Mesendoderm (in vitro differentiated cells): ENCODE measurements around the gene MRPL51.
"Not testable (repeated sequence)": the region's sequence is repeated elsewhere in the genome, so short reads cannot be mapped to it uniquely, and the experiment has no call there.

Experiments used
- DNase-seq: peaks from one replicate; pipeline ENCODE4 v3.0.0; 2013
- H2AK5ac ChIP-seq: 2 replicates; pipeline ENCODE4 v1.6.1; 2013; ENCODE audit warnings: low read length, inconsistent platforms
- H2BK120ac ChIP-seq: 2 replicates; pipeline ENCODE4 v1.6.1; 2013; ENCODE audit warnings: low read depth, mild to moderate bottlenecking, low read length, moderate library complexity, mixed read lengths
- H2BK15ac ChIP-seq: replicated peaks from 2 replicates; pipeline ENCODE4 v1.6.1; 2013; ENCODE audit warnings: low read depth, mild to moderate bottlenecking, moderate library complexity
- H2BK5ac ChIP-seq: 2 replicates; pipeline ENCODE4 v1.6.1; 2013; ENCODE audit warnings: low read length, inconsistent platforms
- H3K18ac ChIP-seq: 2 replicates; pipeline ENCODE4 v1.6.1; 2013; ENCODE audit warnings: mild to moderate bottlenecking, low read length, mixed read lengths
- H3K23ac ChIP-seq: one replicate; pipeline ENCODE4 v1.6.1; 2013; ENCODE audit warnings: low read length
- H3K27ac ChIP-seq: 2 replicates; pipeline ENCODE4 v1.5.1; 2013; ENCODE audit warnings: low read depth, mild to moderate bottlenecking, inconsistent platforms, low read length, moderate library complexity
- H3K27me3 ChIP-seq: 2 replicates; pipeline ENCODE4 v1.6.1; 2013; ENCODE audit warnings: low read length, control low read depth, mild to moderate bottlenecking, inconsistent platforms; ENCODE audit not compliant: insufficient read depth, poor library complexity
- H3K36me3 ChIP-seq: 2 replicates; pipeline ENCODE4 v1.6.1; 2013; ENCODE audit warnings: low read length, inconsistent platforms; ENCODE audit not compliant: control insufficient read depth, insufficient read depth
- H3K4ac ChIP-seq: one replicate; pipeline ENCODE4 v1.6.1; 2013; ENCODE audit warnings: low read depth, mild to moderate bottlenecking, low read length, moderate library complexity
- H3K4me1 ChIP-seq: 2 replicates; pipeline ENCODE4 v1.6.1; 2013; ENCODE audit warnings: low read depth, low read length, inconsistent platforms; ENCODE audit not compliant: control insufficient read depth
- H3K4me2 ChIP-seq: 2 replicates; pipeline ENCODE4 v1.6.1; 2013; ENCODE audit warnings: low read length
- H3K4me3 ChIP-seq: 2 replicates; pipeline ENCODE4 v1.5.1; 2013; ENCODE audit warnings: mild to moderate bottlenecking, low read length
- H3K56ac ChIP-seq: one replicate; pipeline ENCODE4 v1.6.1; 2013; ENCODE audit warnings: low read length
- H3K79me1 ChIP-seq: 2 replicates; pipeline ENCODE4 v1.6.1; 2013; ENCODE audit warnings: low read length, inconsistent platforms
- H3K79me2 ChIP-seq: 2 replicates; pipeline ENCODE4 v1.6.1; 2013; ENCODE audit warnings: mild to moderate bottlenecking, low read length; ENCODE audit not compliant: control insufficient read depth, insufficient read depth
- H3K9ac ChIP-seq: 2 replicates; pipeline ENCODE4 v1.6.1; 2013; ENCODE audit warnings: low read length, inconsistent platforms
- H4K5ac ChIP-seq: one replicate; pipeline ENCODE4 v1.6.1; 2013; ENCODE audit warnings: low read length
- H4K8ac ChIP-seq: one replicate; pipeline ENCODE4 v1.6.1; 2013; ENCODE audit warnings: low read depth, mild to moderate bottlenecking, control low read depth, low read length, moderate library complexity
- WGBS: extraction: QIAGEN DNeasy Blood & Tissue Kit; methylation state at CpG from one replicate; pipeline ENCODE4 v1.1.7; 2013; ENCODE audit warnings: low lambda C conversion rate, missing lambda C conversion rate; ENCODE audit not compliant: insufficient coverage; ENCODE audit errors: extremely low coverage; 5-methylcytosine and 5-hydroxymethylcytosine counted together

Gene MRPL51

DNA sequence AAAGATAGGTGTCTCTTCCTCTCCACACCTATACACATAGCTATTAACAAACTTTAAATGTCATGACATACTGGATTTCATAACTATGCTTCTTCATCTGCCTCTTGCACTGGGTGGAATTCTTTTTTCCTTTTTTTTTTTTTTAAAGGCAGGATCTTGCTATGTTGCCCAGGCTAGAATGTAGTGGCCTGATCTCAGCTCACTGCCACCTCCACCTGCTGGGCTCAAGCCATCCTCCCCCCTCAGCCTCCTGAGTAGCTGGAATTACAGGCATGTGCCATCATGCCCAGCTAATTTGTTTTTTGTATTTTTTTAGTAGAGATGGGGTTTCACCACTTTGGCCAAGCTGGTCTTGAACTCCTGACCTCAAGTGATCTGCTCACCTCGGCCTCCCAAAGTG, 4.8 kb downstream of the MRPL51 start:
- no peak overlapping the region for H2BK15ac ChIP-seq
- no peak overlapping the region for H3K56ac ChIP-seq
- no peak overlapping the region for H2AK5ac ChIP-seq
- H4K5ac ChIP-seq: no peak overlapping the region
- H3K4me2 ChIP-seq: no peak overlapping the region
- H3K23ac ChIP-seq: no peak overlapping the region
- no peak for DNase-seq
- H3K4ac ChIP-seq: no peak overlapping the region
- H2BK120ac ChIP-seq: no peak overlapping the region
- no peak overlapping the region for H3K27ac ChIP-seq
- H3K4me3 ChIP-seq: no peak overlapping the region
- peaks cover 9% of the 10 kb centered on the region for H3K79me2 ChIP-seq
- H3K18ac ChIP-seq: no peak overlapping the region
- no CpG with 5 or more reads among the region's 1 CpG for WGBS
- no peak overlapping the region for H2BK5ac ChIP-seq
- no peaks in the 10 kb centered on the region for H3K27me3 ChIP-seq
- H3K36me3 ChIP-seq: no peaks in the 10 kb centered on the region
- H3K79me1 ChIP-seq: peaks cover 11% of the 10 kb centered on the region
- H4K8ac ChIP-seq: no peak overlapping the region
- H3K4me1 ChIP-seq: peaks cover 4% of the 10 kb centered on the region
- H3K9ac ChIP-seq: no peak overlapping the region

DNA sequence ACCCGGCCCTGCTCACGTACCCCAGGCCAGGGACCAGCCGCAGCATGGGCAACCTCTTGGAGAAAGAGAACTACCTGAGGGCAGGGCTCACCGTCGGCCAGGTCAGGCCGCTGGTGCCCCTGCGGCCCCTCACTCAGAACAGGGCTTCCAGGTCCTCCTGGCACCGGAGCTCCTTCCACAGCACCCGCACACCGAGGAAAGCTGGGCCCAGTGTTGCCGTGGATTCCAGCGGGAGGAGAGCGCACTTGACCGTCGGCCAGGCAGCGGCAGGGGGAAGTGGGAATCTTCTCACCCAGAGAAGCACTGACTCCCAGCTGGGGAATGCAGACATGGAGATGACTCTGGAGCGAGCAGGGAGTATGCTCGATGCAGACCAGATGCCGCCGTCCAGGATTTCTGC, 14.6 kb downstream of the MRPL51 start:
- H3K56ac ChIP-seq: no peak overlapping the region
- no peak overlapping the region for H2BK15ac ChIP-seq
- H2BK120ac ChIP-seq: no peak overlapping the region
- no peak overlapping the region for H3K4me3 ChIP-seq
- H3K4me1 ChIP-seq: no peaks in the 10 kb centered on the region
- no peak for DNase-seq
- no peak overlapping the region for H3K18ac ChIP-seq
- no peak overlapping the region for H4K8ac ChIP-seq
- no peaks in the 10 kb centered on the region for H3K36me3 ChIP-seq
- H3K4me2 ChIP-seq: no peak overlapping the region
- no peak overlapping the region for H3K27ac ChIP-seq
- no peak overlapping the region for H3K23ac ChIP-seq
- H3K9ac ChIP-seq: no peak overlapping the region
- no CpG with 5 or more reads among the region's 20 CpGs for whole genome bisulfite sequencing
- H2AK5ac ChIP-seq: no peak overlapping the region
- H3K27me3 ChIP-seq: no peaks in the 10 kb centered on the region
- no peak overlapping the region for H4K5ac ChIP-seq
- H3K79me1 ChIP-seq: no peaks in the 10 kb centered on the region
- no peak overlapping the region for H2BK5ac ChIP-seq
- no peak overlapping the region for H3K4ac ChIP-seq
- no peaks in the 10 kb centered on the region for H3K79me2 ChIP-seq

DNA sequence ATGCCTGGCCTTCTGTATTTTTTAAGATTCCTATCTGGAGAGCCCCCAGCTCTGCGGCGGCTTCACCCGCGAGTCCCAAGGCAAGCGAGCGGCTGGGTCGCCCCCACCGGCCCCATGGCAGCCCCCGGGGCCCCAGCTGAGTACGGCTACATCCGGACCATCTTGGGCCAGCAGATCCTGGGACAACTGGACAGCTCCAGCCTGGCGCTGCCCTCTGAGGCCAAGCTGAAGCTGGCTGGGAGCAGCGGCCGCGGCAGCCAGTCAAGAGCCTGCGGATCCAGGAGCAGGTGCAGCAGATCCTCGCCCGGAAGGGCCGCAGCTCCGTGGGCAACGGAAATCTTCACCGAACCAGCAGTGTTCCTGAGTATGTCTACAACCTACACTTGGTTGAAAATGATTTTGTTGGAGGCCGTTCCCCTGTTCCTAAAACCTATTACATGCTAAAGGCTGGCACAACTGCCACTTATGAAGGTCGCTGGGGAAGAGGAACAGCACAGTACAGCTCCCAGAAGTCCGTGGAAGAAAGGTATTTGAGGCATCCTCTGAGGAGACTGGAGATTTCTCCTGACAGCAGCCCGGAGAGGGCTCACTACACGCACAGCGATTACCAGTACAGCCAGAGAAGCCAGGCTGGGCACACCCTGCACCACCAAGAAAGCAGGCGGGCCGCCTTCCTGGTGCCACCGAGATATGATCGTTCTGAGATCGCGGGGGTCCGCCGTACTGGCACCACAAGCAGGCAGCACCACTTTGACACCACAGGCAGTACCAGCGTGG, 15.3 kb downstream of the MRPL51 start:
- H3K27me3 ChIP-seq, H3K79me2 ChIP-seq, H3K56ac ChIP-seq, DNase-seq, H4K8ac ChIP-seq, H3K18ac ChIP-seq, H3K23ac ChIP-seq, H2BK120ac ChIP-seq, H2BK5ac ChIP-seq, H2AK5ac ChIP-seq, H3K27ac ChIP-seq, H3K4me3 ChIP-seq, H3K4me1 ChIP-seq, H3K4ac ChIP-seq, H4K5ac ChIP-seq, H3K4me2 ChIP-seq, H3K79me1 ChIP-seq, H2BK15ac ChIP-seq, H3K9ac ChIP-seq, H3K36me3 ChIP-seq: not testable (repeated sequence)
- WGBS: no CpG with 5 or more reads among the region's 37 CpGs

DNA sequence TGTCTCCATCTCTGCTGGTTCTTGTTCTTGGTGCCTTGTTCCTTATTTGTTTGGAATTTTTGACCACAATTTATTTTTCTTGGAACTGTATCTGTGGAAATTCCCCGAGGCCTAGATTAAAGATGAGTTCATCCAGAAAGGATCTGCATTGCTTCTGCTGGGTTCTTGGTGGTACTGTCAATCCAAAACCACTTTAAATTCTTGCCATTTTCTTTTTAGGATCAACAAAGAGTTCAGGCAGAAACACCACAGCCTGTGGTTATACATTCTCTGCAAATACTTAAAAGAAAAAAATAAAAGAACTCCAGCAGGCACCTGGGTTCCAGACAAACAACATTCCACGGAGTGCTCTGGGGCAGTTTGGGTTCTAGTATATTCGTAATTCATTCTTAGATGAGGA, 16.6 kb downstream of the MRPL51 start:
- H3K18ac ChIP-seq: no peak overlapping the region
- no peaks in the 10 kb centered on the region for H3K27me3 ChIP-seq
- no peak overlapping the region for H2BK120ac ChIP-seq
- no peak overlapping the region for H3K4me2 ChIP-seq
- no peaks in the 10 kb centered on the region for H3K36me3 ChIP-seq
- no peak overlapping the region for H3K56ac ChIP-seq
- DNase-seq: no peak
- no peak overlapping the region for H3K9ac ChIP-seq
- H2BK5ac ChIP-seq: no peak overlapping the region
- H3K27ac ChIP-seq: no peak overlapping the region
- no peak overlapping the region for H3K4me3 ChIP-seq
- no peak overlapping the region for H3K4ac ChIP-seq
- H2BK15ac ChIP-seq: no peak overlapping the region
- no peak overlapping the region for H2AK5ac ChIP-seq
- WGBS: no CpG with 5 or more reads among the region's 3 CpGs
- no peaks in the 10 kb centered on the region for H3K79me2 ChIP-seq
- no peaks in the 10 kb centered on the region for H3K4me1 ChIP-seq
- no peak overlapping the region for H4K8ac ChIP-seq
- no peak overlapping the region for H3K23ac ChIP-seq
- no peaks in the 10 kb centered on the region for H3K79me1 ChIP-seq
- H4K5ac ChIP-seq: no peak overlapping the region

DNA sequence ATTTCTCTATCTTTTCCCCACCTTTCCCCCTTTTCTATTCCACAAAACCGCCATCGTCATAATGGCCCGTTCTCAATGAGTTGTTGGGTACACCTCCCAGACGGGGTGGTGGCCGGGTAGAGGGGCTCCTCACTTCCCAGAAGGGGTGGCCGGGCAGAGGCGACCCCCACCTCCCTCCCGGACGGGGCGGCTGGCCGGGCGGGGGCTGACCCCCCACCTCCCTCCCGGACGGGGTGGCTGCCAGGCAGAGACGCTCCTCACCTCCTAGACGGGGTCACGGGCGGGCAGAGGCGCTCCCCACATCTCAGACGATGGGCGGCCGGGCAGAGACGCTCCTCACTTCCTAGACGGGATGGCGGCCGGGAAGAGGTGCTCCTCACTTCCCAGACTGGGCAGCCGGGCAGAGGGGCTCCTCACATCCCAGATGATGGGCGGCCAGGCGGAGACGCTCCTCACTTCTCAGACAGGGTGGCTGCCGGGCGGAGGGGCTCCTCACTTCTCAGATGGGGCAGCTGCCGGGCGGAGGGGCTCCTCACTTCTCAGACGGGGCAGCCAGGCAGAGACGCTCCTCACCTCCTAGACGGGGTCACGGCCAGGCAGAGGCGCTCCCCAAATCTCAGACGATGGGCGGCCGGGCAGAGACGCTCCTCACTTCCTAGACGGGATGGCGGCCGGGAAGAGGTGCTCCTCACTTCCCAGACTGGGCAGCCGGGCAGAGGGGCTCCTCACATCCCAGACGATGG, 17.7 kb downstream of the MRPL51 start:
- not testable (repeated sequence) for H3K23ac ChIP-seq, H3K4me3 ChIP-seq, H3K36me3 ChIP-seq, H3K79me1 ChIP-seq, H3K4me1 ChIP-seq, H3K27ac ChIP-seq, H3K56ac ChIP-seq, H2BK120ac ChIP-seq, H4K8ac ChIP-seq, H2AK5ac ChIP-seq, H2BK15ac ChIP-seq, H4K5ac ChIP-seq, H3K4ac ChIP-seq, DNase-seq, H3K79me2 ChIP-seq, H3K9ac ChIP-seq, H3K27me3 ChIP-seq, H3K4me2 ChIP-seq, H2BK5ac ChIP-seq, H3K18ac ChIP-seq
- no CpG with 5 or more reads among the region's 48 CpGs for WGBS
